HEK293 (cell line): ENCODE results near the gene LHB.

Source experiments
- CTCF ChIA-PET: fragments of 350-600 bp; formaldehyde crosslinking; extraction: SDS; loops from one replicate; lab custom pipeline; 2021; ENCODE audit warnings: antibody characterized with exemption; lab: Yijun Ruan, JAX
- POLR2A ChIA-PET: fragments of 300-600 bp; formaldehyde crosslinking; extraction: SDS; loops from one replicate; lab custom pipeline; 2020; ENCODE audit warnings: antibody characterized with exemption, inconsistent platforms; lab: Yijun Ruan, JAX
- H3K27ac ChIP-seq: fragments of 200-500 bp; sonication (Bioruptor generic); 2 replicates; pipeline ENCODE4 v1.5.1; 2014; ENCODE audit warnings: low read depth, low read length, control low read depth, inconsistent platforms; ENCODE audit errors: extremely low read depth
- H3K36me3 ChIP-seq, 2 experiments: fragments of 200-500 bp in 1 of 2; sonication (Bioruptor generic) in 1 of 2; 1 replicate in 1 of 2; 2 replicates in 1 of 2; pipeline ENCODE4 v1.5.1; 2014 to 2017; ENCODE audit warnings: inconsistent platforms in 2 of 2, low read length in 2 of 2; ENCODE audit not compliant: control insufficient read depth in 2 of 2, insufficient read depth in 1 of 2
- H3K4me1 ChIP-seq: fragments of 200-500 bp; sonication (Bioruptor generic); 2 replicates; pipeline ENCODE4 v1.5.1; 2014; ENCODE audit warnings: mild to moderate bottlenecking, low read length, inconsistent platforms; ENCODE audit not compliant: control insufficient read depth, insufficient read depth
- H3K4me3 ChIP-seq: 2 replicates; pipeline ENCODE4 v1.5.1; 2011; ENCODE audit warnings: low read depth, mild to moderate bottlenecking, control low read depth, low read length, moderate library complexity
- H3K9me3 ChIP-seq: fragments of 200-500 bp; sonication (Bioruptor generic); 2 replicates; pipeline ENCODE4 v1.5.1; 2014; ENCODE audit warnings: low read depth, low read length, inconsistent platforms; ENCODE audit not compliant: control insufficient read depth, insufficient read depth
- EGR2 ChIP-seq: fragments of 450-650 bp; formaldehyde crosslinking; IDR thresholded peaks from 2 replicates; pipeline ENCODE4 v1.5.1; 2016; ENCODE audit warnings: low read depth, missing biosample characterization, missing genetic modification characterization
- GLIS2 ChIP-seq: fragments of 450-650 bp; formaldehyde crosslinking; IDR thresholded peaks from 2 replicates; pipeline ENCODE4 v1.5.1; 2016; ENCODE audit warnings: missing biosample characterization, missing genetic modification characterization
- KLF8 ChIP-seq: fragments of 450-650 bp; formaldehyde crosslinking; IDR thresholded peaks from 2 replicates; pipeline ENCODE4 v1.5.1; 2016; ENCODE audit warnings: missing biosample characterization, missing genetic modification characterization
- SP7 ChIP-seq: fragments of 450-650 bp; formaldehyde crosslinking; IDR thresholded peaks from 2 replicates; pipeline ENCODE4 v1.5.1; 2016; ENCODE audit warnings: missing biosample characterization, missing genetic modification characterization
- TCF7L2 ChIP-seq: IDR thresholded peaks from 2 replicates; pipeline ENCODE4 v1.6.1; 2011; ENCODE audit warnings: low read depth, mild to moderate bottlenecking, inconsistent platforms, low read length, moderate library complexity, borderline replicate concordance
- ZBTB21 ChIP-seq: fragments of 450-650 bp; formaldehyde crosslinking; IDR thresholded peaks from 2 replicates; pipeline ENCODE4 v1.5.1; 2017; ENCODE audit warnings: missing biosample characterization, missing genetic modification characterization
- ZFHX2 ChIP-seq: fragments of 450-650 bp; formaldehyde crosslinking; conservative IDR thresholded peaks from 2 replicates; pipeline ENCODE4 v1.5.1; 2016; ENCODE audit warnings: missing biosample characterization, missing genetic modification characterization
- ZFP69B ChIP-seq: fragments of 450-650 bp; formaldehyde crosslinking; IDR thresholded peaks from 2 replicates; pipeline ENCODE4 v1.5.1; 2016; ENCODE audit warnings: missing biosample characterization, missing genetic modification characterization
- ZNF112 ChIP-seq: fragments of 450-650 bp; formaldehyde crosslinking; IDR thresholded peaks from 2 replicates; pipeline ENCODE4 v1.5.0; 2017; ENCODE audit warnings: missing biosample characterization, missing genetic modification characterization
- ZNF24 ChIP-seq: fragments of 450-650 bp; formaldehyde crosslinking; IDR thresholded peaks from 2 replicates; pipeline ENCODE4 v1.5.1; 2016; ENCODE audit warnings: missing biosample characterization, missing genetic modification characterization
- ZNF354C ChIP-seq: fragments of 450-650 bp; formaldehyde crosslinking; IDR thresholded peaks from 2 replicates; pipeline ENCODE4 v1.5.1; 2016; ENCODE audit warnings: missing biosample characterization, missing genetic modification characterization, low read depth, borderline replicate concordance
- ZNF629 ChIP-seq: fragments of 450-650 bp; formaldehyde crosslinking; IDR thresholded peaks from 2 replicates; pipeline ENCODE4 v1.5.1; 2017; ENCODE audit warnings: missing biosample characterization, missing genetic modification characterization
- TF ChIP-seq, protein P1 (sequence below): fragments of 450-650 bp; formaldehyde crosslinking; IDR thresholded peaks from 2 replicates; pipeline ENCODE4 v1.5.1; 2016; ENCODE audit warnings: missing biosample characterization, missing genetic modification characterization
- TF ChIP-seq, protein P2 (sequence below): fragments of 450-650 bp; formaldehyde crosslinking; IDR thresholded peaks from 2 replicates; pipeline ENCODE4 v1.5.1; 2016; ENCODE audit warnings: missing biosample characterization, missing genetic modification characterization, low read depth
- TF ChIP-seq, protein P3 (sequence below): fragments of 450-650 bp; formaldehyde crosslinking; IDR thresholded peaks from 2 replicates; pipeline ENCODE4 v1.5.1; 2016; ENCODE audit warnings: missing biosample characterization, missing genetic modification characterization
- TF ChIP-seq, protein P4 (sequence below): fragments of 450-650 bp; formaldehyde crosslinking; IDR thresholded peaks from 2 replicates; pipeline ENCODE4 v1.5.1; 2017; ENCODE audit warnings: missing biosample characterization, missing genetic modification characterization
- TF ChIP-seq, protein P5 (sequence below): fragments of 450-650 bp; formaldehyde crosslinking; IDR thresholded peaks from 2 replicates; pipeline ENCODE4 v1.5.1; 2017; ENCODE audit warnings: missing biosample characterization, missing genetic modification characterization
- TF ChIP-seq, protein P6 (sequence below): fragments of 450-650 bp; formaldehyde crosslinking; IDR thresholded peaks from 2 replicates; pipeline ENCODE4 v1.5.1; 2016; ENCODE audit warnings: missing biosample characterization, missing genetic modification characterization, borderline replicate concordance

The LHB gene

DNA sequence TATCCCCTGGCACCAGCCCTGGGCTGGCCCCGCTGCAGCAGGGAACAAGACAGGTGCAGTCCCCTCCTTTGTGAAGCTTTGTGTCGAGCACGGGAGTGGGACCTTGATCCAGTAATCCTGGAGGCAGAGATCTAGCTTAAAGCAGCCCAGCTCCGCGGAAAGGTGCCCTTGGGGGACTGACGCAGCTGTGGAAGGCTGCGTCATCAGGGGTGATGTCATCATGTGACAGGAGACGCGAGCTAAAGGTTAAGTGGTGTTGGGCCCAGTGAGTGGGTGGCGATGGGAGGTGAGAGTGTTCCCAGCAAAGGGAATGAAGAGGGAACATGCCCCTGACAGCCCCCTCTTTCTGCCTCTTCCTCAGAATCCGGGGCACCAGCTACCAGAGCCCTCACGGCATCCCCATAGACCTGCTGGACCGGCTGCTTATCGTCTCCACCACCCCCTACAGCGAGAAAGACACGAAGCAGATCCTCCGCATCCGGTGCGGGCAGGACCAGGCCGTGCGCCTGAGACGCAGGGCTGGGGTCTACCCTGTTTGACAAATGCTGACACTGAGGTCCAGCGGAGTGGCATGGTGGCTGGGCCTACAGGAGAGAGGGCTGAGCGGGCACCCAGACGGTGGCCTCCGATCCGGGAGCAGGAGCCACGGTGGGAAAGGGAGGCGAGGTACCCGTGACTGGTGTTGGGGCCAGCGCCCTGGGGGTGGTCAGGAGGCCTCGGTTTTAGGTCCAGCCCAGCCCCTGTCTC, 2.6 kb downstream of the LHB start:
- ChIA-PET CTCF (interaction anchor here (0.7 to 9.4 kb wide), 7 partner anchors 15 to 83 kb away, joined by 3 to 133 read pairs (median 4); partner anchors contain the start of gene CGB7), POLR2A (interaction anchor here (1.0 to 2.7 kb wide), 5 partner anchors 14 to 56 kb away, joined by 3 to 19 read pairs (median 4); partner anchors contain the start of genes GYS1 and RUVBL2)
- Histone ChIP-seq H3K36me3 (peaks cover 19 to 67% of the 10 kb centered on the region in 2 experiments; a peak in 2 of 3 replicates), H3K27ac (0 out of 2 replicates have a peak overlapping the region, but pooled peaks have one; percentile 16), H3K4me1 (peaks cover 5% of the 10 kb centered on the region), H3K4me3 (no peak overlapping the region), H3K9me3 (no peaks in the 10 kb centered on the region)
- no peak for TF ChIP-seq ZNF112 (tag by site-specific recombination)
- 0 out of 2 replicates have a peak, but pooled peaks have one; percentile 15 for TF ChIP-seq EGR2 (tag by site-specific recombination)
- TF ChIP-seq ZNF354C (tag by site-specific recombination), result no peak
- no peak for TF ChIP-seq ZNF24 (tag by site-specific recombination)
- peak; percentile 61 for TF ChIP-seq SP7
- TF ChIP-seq, protein P1, sequence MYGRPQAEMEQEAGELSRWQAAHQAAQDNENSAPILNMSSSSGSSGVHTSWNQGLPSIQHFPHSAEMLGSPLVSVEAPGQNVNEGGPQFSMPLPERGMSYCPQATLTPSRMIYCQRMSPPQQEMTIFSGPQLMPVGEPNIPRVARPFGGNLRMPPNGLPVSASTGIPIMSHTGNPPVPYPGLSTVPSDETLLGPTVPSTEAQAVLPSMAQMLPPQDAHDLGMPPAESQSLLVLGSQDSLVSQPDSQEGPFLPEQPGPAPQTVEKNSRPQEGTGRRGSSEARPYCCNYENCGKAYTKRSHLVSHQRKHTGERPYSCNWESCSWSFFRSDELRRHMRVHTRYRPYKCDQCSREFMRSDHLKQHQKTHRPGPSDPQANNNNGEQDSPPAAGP (tag by site-specific recombination), result 0 out of 2 replicates have a peak, but pooled peaks have one; percentile 53
- TF ChIP-seq, protein P2, sequence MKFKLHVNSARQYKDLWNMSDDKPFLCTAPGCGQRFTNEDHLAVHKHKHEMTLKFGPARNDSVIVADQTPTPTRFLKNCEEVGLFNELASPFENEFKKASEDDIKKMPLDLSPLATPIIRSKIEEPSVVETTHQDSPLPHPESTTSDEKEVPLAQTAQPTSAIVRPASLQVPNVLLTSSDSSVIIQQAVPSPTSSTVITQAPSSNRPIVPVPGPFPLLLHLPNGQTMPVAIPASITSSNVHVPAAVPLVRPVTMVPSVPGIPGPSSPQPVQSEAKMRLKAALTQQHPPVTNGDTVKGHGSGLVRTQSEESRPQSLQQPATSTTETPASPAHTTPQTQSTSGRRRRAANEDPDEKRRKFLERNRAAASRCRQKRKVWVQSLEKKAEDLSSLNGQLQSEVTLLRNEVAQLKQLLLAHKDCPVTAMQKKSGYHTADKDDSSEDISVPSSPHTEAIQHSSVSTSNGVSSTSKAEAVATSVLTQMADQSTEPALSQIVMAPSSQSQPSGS (tag by site-specific recombination), result peak; percentile 75
- peak; percentile 82 for TF ChIP-seq ZNF629 (tag by site-specific recombination)
- TF ChIP-seq KLF8 (tag by site-specific recombination), result 0 out of 2 replicates have a peak, but pooled peaks have one; percentile 10
- peak; percentile 89 for TF ChIP-seq ZBTB21 (tag by site-specific recombination)
- TF ChIP-seq, protein P3, sequence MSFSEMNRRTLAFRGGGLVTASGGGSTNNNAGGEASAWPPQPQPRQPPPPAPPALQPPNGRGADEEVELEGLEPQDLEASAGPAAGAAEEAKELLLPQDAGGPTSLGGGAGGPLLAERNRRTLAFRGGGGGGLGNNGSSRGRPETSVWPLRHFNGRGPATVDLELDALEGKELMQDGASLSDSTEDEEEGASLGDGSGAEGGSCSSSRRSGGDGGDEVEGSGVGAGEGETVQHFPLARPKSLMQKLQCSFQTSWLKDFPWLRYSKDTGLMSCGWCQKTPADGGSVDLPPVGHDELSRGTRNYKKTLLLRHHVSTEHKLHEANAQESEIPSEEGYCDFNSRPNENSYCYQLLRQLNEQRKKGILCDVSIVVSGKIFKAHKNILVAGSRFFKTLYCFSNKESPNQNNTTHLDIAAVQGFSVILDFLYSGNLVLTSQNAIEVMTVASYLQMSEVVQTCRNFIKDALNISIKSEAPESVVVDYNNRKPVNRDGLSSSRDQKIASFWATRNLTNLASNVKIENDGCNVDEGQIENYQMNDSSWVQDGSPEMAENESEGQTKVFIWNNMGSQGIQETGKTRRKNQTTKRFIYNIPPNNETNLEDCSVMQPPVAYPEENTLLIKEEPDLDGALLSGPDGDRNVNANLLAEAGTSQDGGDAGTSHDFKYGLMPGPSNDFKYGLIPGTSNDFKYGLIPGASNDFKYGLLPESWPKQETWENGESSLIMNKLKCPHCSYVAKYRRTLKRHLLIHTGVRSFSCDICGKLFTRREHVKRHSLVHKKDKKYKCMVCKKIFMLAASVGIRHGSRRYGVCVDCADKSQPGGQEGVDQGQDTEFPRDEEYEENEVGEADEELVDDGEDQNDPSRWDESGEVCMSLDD (tag by site-specific recombination), result 0 out of 2 replicates have a peak, but pooled peaks have one; percentile 39
- TF ChIP-seq, protein P4, sequence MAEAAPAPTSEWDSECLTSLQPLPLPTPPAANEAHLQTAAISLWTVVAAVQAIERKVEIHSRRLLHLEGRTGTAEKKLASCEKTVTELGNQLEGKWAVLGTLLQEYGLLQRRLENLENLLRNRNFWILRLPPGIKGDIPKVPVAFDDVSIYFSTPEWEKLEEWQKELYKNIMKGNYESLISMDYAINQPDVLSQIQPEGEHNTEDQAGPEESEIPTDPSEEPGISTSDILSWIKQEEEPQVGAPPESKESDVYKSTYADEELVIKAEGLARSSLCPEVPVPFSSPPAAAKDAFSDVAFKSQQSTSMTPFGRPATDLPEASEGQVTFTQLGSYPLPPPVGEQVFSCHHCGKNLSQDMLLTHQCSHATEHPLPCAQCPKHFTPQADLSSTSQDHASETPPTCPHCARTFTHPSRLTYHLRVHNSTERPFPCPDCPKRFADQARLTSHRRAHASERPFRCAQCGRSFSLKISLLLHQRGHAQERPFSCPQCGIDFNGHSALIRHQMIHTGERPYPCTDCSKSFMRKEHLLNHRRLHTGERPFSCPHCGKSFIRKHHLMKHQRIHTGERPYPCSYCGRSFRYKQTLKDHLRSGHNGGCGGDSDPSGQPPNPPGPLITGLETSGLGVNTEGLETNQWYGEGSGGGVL (tag by site-specific recombination), result peak; percentile 39
- TF ChIP-seq ZFP69B (tag by site-specific recombination), result peak; percentile 64; the same call in 1 of the 2 replicates
- peak; percentile 69 for TF ChIP-seq ZFHX2

GRCh38 chr19:49011194-49011593, 5.7 kb downstream of the LHB start:
- peaks cover 30 to 80% of the 10 kb centered on the region in 2 experiments; a peak in 2 of 3 replicates for H3K36me3 ChIP-seq
- ChIA-PET CTCF (interaction anchor here (0.7 to 9.4 kb wide), 3 partner anchors 12 to 66 kb away, joined by 3 to 133 read pairs (median 6); partner anchors contain the start of genes GYS1 and RUVBL2), POLR2A (no interaction called here)
- no peaks in the 10 kb centered on the region for H3K9me3 ChIP-seq
- H3K4me3 ChIP-seq, result no peak overlapping the region
- H3K4me1 ChIP-seq, result no peaks in the 10 kb centered on the region
- H3K27ac ChIP-seq, result no peak overlapping the region
- TF ChIP-seq GLIS2 (no peak), TCF7L2 (no peak)
- TF ChIP-seq, protein P4 (tag by site-specific recombination), result no peak
- TF ChIP-seq, protein P5, sequence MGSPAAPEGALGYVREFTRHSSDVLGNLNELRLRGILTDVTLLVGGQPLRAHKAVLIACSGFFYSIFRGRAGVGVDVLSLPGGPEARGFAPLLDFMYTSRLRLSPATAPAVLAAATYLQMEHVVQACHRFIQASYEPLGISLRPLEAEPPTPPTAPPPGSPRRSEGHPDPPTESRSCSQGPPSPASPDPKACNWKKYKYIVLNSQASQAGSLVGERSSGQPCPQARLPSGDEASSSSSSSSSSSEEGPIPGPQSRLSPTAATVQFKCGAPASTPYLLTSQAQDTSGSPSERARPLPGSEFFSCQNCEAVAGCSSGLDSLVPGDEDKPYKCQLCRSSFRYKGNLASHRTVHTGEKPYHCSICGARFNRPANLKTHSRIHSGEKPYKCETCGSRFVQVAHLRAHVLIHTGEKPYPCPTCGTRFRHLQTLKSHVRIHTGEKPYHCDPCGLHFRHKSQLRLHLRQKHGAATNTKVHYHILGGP (tag by site-specific recombination), result no peak
- TF ChIP-seq, protein P6, sequence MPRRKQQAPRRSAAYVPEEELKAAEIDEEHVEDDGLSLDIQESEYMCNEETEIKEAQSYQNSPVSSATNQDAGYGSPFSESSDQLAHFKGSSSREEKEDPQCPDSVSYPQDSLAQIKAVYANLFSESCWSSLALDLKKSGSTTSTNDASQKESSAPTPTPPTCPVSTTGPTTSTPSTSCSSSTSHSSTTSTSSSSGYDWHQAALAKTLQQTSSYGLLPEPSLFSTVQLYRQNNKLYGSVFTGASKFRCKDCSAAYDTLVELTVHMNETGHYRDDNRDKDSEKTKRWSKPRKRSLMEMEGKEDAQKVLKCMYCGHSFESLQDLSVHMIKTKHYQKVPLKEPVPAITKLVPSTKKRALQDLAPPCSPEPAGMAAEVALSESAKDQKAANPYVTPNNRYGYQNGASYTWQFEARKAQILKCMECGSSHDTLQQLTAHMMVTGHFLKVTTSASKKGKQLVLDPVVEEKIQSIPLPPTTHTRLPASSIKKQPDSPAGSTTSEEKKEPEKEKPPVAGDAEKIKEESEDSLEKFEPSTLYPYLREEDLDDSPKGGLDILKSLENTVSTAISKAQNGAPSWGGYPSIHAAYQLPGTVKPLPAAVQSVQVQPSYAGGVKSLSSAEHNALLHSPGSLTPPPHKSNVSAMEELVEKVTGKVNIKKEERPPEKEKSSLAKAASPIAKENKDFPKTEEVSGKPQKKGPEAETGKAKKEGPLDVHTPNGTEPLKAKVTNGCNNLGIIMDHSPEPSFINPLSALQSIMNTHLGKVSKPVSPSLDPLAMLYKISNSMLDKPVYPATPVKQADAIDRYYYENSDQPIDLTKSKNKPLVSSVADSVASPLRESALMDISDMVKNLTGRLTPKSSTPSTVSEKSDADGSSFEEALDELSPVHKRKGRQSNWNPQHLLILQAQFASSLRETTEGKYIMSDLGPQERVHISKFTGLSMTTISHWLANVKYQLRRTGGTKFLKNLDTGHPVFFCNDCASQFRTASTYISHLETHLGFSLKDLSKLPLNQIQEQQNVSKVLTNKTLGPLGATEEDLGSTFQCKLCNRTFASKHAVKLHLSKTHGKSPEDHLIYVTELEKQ (tag by site-specific recombination), result no peak
